D721Med (cell line): ENCODE data around the gene FLII.

ENCODE experiments used
- DNase-seq: peaks from one replicate; pipeline ENCODE4 v3.0.0; 2011; ENCODE audit warnings: low spot score; ENCODE audit not compliant: insufficient read length
- FAIRE-seq: peaks from 2 replicates; lab custom pipeline; 2011; peaks lifted over from hg19 to GRCh38; lab: Jason Lieb, UNC
- CTCF ChIP-seq: IDR thresholded peaks from 2 replicates; pipeline ENCODE4 v1.5.1; 2012; ENCODE audit warnings: mild to moderate bottlenecking, control low read depth; ENCODE audit not compliant: insufficient read depth; ENCODE audit errors: missing control alignments

The FLII gene

GRCh38 chr17:18254888-18255649 is 3.5 kb downstream of the FLII start:
- TF ChIP-seq CTCF, result no peak
- FAIRE-seq (no peak), DNase-seq (no peak)

- no peak for TF ChIP-seq CTCF
- no peak for FAIRE-seq
- no peak for DNase-seq
Observed at GRCh38 chr17:18253947-18254821, 4.4 kb downstream of the FLII start.

GRCh38 chr17:18253187-18253884 is 5.2 kb downstream of the FLII start:
- no peak for TF ChIP-seq CTCF
- no peak for FAIRE-seq
- DNase-seq, result no peak

- TF ChIP-seq CTCF, result no peak
- DNase-seq (no peak), FAIRE-seq (no peak)
Observed at GRCh38 chr17:18252160-18252559, 6.4 kb downstream of the FLII start.

GRCh38 chr17:18251204-18251603 is 7.3 kb downstream of the FLII start:
- no peak for DNase-seq
- no peak for TF ChIP-seq CTCF
- no peak for FAIRE-seq

GRCh38 chr17:18250708-18251107 is 7.8 kb downstream of the FLII start:
- no peak for FAIRE-seq
- no peak for TF ChIP-seq CTCF
- no peak for DNase-seq
